ENCODE data around the gene ARHGAP24.

Gene ARHGAP24

DNA sequence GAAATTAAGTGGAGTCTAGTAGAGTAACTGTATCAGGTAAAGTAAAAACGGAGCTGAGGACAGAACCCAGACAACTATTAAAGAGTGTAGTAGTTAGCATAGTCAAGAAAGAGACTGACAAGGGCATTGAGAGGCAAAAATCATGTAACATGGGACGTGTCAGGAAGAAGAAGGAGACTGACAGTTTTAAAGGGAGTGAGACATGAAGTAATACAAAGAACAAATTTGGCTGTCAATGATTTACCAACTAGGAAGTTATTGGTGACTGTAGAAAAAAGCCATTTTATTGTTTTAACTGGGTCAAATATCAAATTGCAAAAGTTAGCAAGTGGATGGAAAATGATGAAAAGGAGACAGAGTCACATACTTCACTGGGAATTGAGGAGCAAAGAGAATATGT, 462.6 kb downstream of the ARHGAP24 start:
- TF ChIP-seq, protein P1, sequence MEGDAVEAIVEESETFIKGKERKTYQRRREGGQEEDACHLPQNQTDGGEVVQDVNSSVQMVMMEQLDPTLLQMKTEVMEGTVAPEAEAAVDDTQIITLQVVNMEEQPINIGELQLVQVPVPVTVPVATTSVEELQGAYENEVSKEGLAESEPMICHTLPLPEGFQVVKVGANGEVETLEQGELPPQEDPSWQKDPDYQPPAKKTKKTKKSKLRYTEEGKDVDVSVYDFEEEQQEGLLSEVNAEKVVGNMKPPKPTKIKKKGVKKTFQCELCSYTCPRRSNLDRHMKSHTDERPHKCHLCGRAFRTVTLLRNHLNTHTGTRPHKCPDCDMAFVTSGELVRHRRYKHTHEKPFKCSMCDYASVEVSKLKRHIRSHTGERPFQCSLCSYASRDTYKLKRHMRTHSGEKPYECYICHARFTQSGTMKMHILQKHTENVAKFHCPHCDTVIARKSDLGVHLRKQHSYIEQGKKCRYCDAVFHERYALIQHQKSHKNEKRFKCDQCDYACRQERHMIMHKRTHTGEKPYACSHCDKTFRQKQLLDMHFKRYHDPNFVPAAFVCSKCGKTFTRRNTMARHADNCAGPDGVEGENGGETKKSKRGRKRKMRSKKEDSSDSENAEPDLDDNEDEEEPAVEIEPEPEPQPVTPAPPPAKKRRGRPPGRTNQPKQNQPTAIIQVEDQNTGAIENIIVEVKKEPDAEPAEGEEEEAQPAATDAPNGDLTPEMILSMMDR (conservative IDR thresholded peaks at IDR 0.05), result no peak
- TF ChIP-seq ZFX (IDR thresholded peaks at IDR 0.05), result no peak
- no peak overlapping the region for H3K27ac ChIP-seq

DNA sequence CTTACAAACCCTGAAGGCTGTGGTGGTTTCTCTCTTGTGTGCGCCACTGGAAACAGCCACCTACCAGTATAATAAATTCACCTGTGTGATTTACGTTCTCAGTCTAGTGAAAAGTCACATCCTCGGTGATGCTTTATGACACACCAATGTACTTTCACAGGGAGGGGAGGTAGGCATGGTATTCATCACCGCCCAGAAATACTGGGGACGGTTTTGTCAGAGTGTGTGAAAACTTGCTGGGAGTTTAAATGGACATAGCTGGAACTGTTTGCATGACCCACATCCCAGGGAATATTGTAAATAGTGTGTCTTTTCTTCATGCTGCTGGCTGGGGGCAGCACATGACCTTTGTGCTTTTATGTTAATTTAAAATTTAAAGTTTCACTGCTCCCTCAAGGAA, 463.1 kb downstream of the ARHGAP24 start:
- TF ChIP-seq, protein P1 (conservative IDR thresholded peaks at IDR 0.05), result no peak
- TF ChIP-seq ZFX (IDR thresholded peaks at IDR 0.05), result no peak
- H3K27ac ChIP-seq, result no peak overlapping the region

DNA sequence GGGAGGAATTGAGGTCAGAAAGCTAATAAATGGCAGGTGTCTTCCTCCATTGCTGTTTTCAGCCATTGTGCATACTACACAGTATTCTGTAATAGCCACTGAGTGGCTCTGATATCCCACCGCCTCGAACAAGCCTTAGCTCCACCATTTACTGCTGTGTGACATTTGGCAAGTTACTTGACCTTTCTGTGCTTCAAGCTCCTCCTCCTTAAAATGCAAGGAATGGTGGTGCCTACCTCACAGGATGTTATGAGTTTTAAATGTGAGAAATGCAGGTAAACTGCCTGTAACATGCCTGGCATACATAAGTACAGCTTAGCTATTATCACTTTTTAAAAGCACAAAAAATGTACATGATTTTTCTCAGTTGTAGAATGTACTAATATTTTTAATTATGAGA, 464.0 kb downstream of the ARHGAP24 start:
- H3K27ac ChIP-seq, result no peak overlapping the region
- TF ChIP-seq ZFX (IDR thresholded peaks at IDR 0.05), result no peak
- TF ChIP-seq, protein P1 (conservative IDR thresholded peaks at IDR 0.05), result no peak

DNA sequence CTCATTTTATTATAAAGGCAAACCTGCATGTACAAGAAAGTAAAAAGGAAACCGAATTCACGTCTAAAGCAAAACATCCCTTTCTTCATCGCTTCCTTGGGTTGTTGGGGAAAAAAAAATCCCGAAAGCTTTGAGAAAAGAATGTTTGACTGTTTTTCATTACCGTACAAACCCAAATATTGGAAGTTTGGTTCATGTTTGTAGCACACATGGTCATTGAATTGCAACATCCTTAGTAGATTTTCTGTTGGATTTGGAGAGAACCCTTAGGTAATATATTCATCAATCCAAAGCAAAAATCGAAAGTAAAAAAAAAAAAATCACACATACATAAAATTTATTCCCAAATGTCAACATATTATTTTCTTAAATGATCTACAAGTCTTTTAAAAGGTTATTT, 464.6 kb downstream of the ARHGAP24 start:
- TF ChIP-seq, protein P1 (conservative IDR thresholded peaks at IDR 0.05), result no peak
- TF ChIP-seq ZFX (IDR thresholded peaks at IDR 0.05), result no peak
- H3K27ac ChIP-seq, result no peak overlapping the region

DNA sequence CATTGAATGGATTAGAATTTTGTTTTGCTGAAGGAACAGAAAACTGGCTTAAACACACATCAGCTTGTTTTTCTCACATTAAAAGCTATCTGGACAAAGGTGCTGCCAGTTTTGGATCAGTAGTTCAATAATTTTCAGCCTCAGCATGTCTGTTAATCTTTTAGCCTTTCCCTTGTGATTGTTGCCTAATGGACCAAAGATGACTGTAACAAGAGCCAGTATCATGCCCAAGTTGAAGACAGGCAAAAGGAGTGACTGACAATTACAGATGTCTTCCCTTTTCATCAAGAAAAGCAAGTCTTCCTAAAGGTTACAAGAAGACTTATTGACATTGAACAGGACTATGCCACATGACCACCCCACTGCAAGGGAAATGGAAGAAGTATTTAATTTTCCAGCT, 465.2 kb downstream of the ARHGAP24 start:
- H3K27ac ChIP-seq, result no peak overlapping the region
- no peak for TF ChIP-seq ZFX (IDR thresholded peaks at IDR 0.05)

DNA sequence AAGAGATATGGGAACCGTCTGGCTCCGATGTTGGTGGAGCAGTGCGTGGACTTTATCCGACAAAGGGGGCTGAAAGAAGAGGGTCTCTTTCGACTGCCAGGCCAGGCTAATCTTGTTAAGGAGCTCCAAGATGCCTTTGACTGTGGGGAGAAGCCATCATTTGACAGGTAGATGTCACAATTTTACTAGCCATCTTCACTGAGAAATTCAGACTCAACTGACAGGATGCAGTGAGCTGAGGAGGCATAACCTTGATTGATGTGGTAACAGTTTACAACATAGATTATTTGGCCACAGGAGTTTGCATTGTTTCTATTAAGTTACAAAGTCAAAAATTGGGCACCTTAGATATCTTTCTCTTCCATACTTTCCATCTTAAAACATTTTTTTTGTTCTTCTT, 467.2 kb downstream of the ARHGAP24 start:
- TF ChIP-seq, protein P1 (conservative IDR thresholded peaks at IDR 0.05), result no peak
- no peak for TF ChIP-seq ZFX (IDR thresholded peaks at IDR 0.05)
- H3K27ac ChIP-seq, result no peak overlapping the region

DNA sequence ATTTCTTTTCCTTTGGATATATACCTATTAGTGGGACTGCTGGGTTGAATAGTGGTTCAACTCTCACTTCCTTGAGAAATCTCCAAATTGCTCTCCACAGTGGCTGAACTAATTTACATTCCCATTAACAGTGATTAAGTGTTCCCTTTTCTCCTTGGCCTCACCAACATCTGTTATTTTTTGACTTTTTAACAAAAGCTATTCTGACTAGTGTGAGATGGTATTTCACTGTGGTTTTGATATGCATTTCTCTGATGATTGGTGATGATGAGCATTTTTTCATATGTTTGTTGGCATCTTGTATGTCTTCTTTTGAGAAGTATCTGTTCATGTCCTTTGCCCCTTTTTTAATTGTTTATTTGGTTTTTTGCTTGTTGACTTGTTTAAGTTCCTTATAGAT, 471.9 kb downstream of the ARHGAP24 start:
- no peak for TF ChIP-seq ZFX (IDR thresholded peaks at IDR 0.05)
- TF ChIP-seq, protein P1 (conservative IDR thresholded peaks at IDR 0.05), result no peak
- no peak overlapping the region for H3K27ac ChIP-seq

DNA sequence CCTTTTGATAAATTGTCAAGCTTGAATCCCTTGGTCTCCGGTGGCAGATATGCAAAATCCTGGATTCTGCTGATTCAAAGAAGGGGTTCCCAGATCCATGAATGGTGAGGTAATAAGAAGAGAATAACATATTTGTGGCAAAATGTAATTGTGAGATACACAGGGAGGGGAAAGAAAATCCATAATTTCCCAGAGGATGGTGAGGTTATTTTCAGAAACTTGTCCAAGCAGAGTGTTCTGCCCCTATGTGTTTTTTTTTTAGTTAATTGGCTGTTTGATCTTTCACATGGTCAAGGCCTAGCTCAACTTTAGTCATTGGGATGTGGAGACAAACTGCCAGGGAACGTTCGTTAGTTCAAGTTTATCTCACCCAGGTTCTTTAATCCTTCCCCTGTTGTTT, 476.1 kb downstream of the ARHGAP24 start:
- no peak overlapping the region for H3K27ac ChIP-seq
- TF ChIP-seq, protein P1 (conservative IDR thresholded peaks at IDR 0.05), result no peak
- TF ChIP-seq ZFX (IDR thresholded peaks at IDR 0.05), result no peak
